GM19395 (cell line): Measurements from ENCODE around the gene VTI1A.

Experiments used
- ATAC-seq: cut with Tn5 transposase; IDR thresholded peaks from one replicate; pipeline ENCODE4 v1.9.1; 2021; ENCODE audit warnings: mild to moderate bottlenecking, moderate library complexity; ENCODE audit not compliant: unreplicated experiment

VTI1A gene

DNA sequence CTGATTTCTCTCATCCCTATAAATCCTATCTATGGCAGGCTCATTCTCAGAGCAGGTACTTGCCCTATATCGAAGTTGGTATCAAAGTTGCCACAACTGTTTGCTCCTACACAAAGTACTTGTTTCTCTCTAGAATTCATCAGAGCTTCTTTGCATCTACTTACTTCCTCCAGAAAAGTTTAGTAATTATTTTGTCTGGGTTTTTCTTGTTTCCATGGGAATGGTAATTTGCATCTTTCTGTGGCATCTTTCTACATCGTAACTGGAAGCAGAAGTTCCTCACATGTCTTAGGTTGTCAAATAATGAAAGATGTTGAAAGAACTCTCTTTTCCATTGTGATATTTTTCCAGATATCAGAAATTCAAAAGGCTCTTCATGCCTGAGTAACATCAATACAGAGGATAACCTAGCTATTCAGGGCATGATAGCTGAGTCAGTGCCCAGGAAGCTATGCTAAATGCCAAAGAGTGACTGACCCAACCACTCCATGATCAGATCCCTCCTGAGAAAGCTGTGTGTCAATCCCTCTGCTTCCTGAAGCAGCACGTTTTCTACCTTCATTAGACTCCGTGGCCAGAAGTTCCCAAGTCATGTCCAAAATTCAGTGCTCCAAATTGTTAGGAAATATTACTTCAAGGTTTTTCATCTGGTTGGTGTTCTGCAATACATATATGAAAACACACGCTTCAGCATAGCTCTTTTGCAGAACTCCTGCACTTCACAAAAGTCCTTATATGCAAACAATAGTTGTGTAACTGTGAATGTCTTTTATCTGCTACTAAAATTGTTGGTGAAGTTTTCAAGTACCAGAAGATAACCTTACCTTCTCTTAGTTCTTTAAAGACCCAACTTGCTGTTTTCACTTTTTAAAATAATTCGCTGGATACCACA is 216.5 kb downstream of the VTI1A start:
- no peak for ATAC-seq

DNA sequence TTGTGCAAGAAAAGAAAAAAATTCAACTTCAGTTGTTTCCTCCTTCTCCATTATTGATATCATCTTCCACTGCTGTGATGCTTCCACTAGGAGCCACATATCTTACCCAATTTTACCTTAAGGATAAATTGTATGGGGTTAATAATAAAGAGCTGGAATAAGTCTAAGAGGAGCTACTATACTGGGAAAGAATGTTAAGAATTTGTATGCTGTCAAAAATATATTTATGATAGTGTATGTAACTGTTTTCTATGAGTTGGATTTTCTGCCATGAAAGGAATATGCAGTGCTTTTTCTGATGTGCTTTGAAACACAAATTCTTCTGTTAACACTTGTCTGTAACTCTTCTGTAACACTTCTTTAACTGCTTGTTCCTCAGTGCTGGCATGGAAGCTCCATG is 219.1 kb downstream of the VTI1A start:
- ATAC-seq = no peak

DNA sequence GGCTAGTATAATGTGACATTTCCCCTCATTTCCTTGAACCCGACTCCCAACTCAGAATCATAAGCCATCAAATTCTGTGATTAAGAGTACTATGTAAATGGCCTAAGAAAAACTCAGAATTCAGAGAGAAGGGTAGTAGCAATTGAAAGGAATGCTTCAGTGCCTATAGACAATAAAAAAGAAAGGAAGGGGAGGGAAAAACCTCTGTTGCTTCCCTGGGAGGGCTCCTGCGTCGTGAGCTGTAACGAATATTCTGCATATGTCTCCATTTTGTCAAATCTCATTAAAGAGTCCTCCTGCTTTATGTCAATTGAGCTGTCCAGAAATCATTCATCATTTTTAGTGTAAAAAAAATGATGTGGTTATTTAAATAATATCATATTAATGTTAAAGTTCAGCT is 223.0 kb downstream of the VTI1A start:
- no peak for ATAC-seq

DNA sequence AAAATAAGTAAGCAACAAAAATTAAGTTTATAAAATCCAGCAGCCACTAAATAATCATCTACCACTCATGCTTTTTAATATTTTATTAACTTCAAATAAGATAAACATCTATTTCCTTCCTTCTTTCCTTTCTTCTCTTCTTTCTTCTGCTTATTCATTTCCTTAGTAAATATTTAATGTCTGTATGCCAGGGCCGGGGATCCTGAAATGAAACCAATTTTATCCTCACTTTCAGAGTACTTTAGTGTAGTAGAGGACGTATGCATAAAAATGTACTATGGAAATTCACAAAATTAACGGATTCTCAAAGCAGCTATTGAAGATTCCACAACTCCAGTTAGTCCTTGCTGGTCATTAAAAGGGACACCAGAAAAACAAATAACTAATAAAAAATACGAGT is 224.7 kb downstream of the VTI1A start:
- no peak for ATAC-seq

DNA sequence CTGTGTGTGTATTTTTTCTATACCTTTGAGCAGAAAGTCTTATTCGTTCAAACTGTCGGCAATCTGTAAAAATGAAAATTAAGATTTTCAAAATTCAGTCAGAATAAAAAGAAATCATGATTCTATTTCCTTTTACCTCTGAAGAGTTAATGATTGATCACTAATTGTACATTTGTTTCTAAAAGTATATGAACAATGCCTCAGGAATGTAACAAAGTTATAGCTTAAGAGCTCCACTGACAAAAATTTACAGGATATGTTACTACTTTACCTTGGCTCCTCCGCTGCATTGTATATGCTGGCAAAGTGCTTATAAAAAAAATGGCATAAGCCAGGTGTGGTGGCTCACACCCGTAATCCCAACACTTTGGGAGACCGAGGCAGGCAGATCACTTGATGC is 225.7 kb downstream of the VTI1A start:
- no peak for ATAC-seq

DNA sequence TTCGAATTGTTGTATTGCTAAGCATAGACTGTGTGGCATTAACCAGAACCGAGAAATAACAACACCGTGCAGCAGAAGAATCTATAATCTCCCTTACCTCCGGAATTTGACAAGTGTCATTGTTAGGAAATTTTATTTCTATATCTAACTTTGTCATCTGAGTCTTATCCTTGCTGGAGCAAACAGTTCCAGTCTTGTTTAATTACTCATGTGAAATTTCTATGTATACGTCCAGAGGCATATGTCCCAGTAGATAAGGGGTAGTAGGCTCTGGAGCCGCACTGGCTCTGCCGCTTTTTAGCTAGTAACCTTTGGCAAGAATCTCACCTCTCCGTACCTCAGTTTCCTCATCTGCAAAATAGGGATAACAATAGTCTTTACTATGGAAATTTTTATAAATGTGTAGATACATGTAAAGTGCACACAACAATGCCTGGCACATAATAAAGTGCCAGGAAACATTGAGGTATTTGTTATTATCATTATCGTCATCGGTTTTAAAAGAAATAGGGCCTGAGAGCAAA is 228.6 kb downstream of the VTI1A start:
- no peak for ATAC-seq

DNA sequence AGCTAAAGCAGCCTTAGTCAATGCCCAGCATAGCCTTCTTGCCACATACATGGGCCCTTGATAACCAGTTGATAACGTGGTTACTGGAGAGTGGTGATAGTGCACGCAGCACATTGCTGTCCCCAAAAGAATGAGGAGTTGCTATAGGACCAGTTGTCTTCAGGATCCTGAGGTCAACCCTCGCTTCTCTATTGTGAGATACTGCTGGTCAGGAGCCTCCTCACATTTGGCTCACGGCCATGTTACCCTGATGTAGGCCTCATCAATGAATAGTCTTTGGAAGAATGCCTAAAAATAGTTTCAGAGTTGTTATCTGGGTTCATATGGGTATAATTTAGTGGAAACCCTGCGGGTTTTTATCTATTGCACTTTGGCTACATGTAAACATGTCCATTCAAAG is 230.7 kb downstream of the VTI1A start:
- no peak for ATAC-seq

DNA sequence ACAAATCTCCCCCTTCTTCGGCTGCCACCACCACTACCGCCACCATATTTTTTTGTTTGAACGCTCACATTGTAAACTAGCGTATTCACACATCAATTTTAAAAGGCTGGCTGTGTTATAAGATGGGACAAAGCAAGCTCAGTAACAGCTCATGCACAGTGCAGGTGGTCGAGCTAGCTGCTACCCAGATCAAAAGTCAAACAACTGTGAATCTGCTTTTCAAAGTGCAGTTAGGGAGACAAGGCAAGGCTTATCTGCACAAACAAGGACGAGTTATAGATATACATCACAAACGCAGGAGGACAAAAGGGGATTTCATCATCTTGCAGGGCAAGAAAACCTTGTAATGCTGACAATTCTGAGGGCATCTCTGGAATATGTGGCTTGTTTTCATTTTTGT is 231.6 kb downstream of the VTI1A start:
- ATAC-seq = no peak

DNA sequence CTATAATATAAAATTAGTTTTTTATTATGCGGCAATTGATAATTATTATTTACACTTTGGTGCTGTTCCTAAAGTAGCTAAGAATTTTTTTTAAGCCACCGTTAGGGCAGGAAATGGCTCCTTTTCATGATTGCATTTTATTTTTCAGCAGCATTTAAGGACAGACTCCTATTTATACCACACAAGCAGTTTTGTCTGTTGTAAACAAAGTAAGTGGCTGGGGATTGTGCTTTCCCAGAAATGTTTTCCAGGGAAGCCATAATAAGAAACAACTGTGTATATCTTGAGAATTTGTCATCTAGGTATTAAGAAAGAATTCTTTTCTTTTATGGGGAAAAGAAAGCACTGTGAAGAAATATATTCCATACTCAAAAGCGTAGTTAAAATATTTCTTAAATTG is 232.0 kb downstream of the VTI1A start:
- no peak for ATAC-seq

DNA sequence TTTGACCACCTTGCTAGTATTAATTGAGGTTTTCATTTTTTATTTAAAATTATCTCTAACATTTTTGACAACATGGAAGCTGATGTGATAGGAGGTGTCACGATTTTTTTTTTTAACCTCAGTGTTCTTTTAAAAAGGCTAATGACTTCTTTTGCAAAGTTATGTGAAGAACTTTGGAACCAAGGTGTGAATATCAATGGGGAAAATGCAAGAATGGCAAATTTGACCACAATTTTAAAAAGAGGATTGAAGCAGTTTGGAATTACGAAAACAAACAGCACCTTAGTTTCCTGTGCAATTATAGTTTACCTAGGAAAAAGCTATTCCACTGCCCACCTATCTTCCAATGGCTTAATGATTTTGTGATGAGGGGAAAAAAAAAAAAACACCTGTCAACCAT is 232.4 kb downstream of the VTI1A start:
- no peak for ATAC-seq

DNA sequence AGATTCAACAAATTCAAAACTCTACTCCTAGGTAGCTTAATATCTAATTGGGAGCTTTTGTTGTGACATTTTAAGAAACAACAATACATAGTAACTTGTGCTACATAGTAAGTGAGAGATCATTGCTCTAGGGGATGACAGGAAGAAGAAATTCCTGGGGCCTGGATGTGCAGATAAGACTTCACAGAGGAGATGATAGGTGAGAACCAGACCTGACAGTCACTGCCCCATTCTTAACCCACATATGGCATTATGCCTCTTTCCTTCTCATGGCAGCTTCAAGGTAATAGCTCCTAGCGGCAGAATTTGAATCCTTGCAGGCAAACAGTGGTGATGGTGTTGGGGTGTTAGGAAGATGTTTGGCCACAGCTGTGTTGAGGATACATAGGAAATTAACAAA is 233.6 kb downstream of the VTI1A start:
- no peak for ATAC-seq

DNA sequence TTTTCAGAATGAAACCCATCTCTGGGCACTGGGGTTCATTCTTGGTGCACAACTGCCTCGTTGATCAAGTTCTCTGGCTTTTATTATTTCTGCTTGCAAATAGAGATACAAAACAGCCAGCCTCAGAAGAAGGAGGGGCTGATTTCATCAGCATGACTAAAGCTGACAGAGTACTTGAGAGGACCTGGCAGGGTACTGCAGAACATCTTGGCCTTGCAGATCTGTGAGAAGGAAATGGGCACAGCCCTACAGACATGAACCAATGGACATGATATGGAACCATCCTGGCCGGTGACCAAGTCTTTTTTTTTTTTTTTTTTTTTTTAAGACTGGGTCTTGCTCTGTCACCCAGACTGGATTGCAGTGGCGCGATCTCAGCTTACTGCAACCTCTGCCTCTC is 240.6 kb downstream of the VTI1A start:
- ATAC-seq = no peak

DNA sequence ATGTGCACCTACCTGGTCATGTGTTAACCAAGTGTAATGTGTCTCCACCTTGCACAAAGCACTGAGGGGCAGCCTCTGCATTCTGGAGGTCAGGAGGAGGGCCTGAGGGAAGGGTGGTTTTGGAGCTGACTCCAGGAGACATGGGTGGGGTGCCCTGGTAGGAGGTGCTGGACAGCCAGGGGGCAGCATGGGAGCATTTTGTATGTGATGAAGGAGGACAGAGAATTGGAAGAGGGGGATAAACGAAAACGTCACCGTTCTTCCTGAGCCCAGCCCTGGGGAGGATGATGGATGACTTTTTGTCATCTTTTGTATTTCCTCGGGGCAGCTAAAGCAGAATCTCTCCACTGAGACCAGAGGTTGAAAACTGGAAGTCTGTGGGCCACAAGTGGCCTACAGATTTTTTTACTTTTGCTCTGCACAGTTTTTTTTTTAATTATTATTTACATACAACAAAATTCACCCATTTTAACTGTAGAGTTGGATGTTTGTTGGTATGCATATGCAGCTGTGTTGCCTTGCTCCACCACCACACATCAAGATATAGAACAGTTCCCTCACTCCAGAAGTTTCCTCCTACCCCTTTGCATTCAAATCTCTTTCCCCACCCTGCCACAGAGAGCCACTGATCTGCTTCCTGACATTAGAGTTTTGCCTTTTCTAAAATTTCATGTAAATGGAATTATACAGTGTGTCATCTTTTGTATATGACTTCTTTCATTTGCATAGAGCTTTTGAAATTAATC is 242.5 kb downstream of the VTI1A start:
- no peak for ATAC-seq

DNA sequence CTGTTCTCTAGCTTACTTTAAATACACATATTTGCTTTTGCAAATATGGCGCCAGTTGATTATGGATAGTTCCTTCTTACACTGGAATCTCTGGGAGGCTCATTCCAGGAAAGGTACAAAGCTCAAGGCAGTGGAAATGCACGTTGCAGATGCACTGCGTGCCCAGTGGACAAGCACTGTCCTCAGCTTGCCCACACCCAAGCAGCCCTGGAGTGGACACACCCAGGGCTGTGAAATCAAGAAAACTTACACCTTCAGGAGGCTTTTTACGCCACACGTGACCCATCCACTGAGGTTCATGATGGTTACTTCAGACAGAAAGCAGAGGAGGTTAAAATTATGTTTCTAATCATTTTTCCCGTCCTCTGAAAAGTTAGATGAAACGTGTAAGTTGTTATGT is 248.5 kb downstream of the VTI1A start:
- ATAC-seq = no peak

DNA sequence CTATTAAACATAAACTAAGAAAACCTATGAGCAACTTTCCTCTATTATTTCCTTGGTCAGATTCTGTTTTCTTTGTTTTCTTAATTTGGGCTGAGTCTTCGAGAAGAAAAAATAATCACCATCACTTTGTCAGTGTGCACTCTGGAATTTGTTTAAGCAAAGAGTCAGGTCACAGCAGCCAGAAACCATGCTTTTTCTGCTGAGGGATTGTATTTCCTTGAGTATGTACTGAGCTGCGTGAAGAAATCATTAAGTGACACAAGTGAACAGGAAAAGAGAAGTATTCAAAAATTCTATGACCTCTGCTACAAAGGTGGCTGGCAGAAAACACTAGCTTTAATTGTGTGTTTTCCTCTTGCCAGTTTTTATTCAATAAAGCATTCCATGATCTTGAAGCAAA is 249.6 kb downstream of the VTI1A start:
- no peak for ATAC-seq

DNA sequence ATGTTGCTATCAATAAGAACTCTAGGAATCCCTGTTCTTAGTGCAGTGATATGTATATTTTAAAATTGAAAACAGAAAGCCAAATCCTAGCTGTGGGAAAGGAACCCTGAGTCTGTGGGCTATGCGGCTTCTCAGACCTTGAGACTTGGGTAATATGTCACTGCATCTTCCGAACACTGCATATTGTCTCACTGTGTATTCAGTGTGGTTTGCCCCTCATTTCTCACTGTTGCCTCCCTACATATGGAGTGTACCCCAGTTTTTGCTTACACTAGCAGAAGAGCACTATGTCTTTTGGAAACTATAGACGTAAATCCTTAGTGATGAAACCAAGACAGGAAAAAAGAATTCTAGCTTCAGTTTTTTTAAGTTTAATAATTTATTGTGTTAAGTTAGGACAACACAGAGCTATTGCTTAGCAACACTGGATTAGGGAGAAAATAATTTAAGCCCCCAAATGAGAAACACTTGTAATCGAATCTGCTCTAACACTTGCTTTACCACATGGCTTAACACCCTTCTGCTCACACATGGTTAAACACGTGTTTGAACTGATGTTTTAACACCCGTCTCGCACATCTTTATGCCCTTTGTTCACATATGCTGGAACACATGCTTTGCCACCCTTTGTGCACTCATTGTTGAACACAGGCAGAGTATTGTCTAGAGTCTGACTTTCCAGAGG is 251.3 kb downstream of the VTI1A start:
- ATAC-seq = no peak

DNA sequence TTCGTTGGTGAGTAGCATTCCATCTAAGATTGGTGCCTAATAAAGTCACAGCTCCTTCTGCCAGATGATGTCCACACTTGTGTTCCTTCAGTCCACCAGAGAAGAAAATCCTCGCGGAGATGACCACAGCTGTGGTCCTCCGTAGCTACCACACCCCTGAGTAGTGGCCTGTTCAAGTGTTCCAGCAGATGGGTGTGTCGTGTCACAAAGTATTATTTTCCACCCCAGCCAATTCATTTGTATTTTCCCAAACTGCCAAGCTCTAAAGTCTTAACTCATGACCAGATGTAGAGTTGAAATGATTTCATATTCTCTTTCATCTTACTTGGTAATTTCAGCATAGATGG is 251.8 kb downstream of the VTI1A start:
- ATAC-seq = no peak

DNA sequence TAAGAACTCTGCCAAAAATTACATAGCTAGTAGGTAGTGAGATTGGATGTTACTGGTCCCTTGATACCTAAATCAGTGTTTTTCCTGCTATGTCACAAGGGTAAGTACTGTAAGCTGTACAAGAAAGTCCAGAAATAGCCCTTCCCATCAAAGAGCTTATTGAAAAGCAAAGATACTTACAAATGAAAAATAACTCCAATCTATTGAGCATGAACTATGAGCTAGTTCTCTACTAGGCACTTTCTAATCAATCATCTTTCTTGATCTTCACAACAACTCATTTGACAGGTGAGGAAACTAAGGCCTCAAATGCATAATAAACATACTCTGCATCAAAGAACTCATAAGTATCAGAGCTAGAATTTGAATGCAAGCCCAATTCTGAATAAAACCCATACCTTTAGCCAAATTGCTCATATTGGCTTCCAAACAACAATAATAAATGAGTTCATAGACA is 253.2 kb downstream of the VTI1A start:
- ATAC-seq = no peak

DNA sequence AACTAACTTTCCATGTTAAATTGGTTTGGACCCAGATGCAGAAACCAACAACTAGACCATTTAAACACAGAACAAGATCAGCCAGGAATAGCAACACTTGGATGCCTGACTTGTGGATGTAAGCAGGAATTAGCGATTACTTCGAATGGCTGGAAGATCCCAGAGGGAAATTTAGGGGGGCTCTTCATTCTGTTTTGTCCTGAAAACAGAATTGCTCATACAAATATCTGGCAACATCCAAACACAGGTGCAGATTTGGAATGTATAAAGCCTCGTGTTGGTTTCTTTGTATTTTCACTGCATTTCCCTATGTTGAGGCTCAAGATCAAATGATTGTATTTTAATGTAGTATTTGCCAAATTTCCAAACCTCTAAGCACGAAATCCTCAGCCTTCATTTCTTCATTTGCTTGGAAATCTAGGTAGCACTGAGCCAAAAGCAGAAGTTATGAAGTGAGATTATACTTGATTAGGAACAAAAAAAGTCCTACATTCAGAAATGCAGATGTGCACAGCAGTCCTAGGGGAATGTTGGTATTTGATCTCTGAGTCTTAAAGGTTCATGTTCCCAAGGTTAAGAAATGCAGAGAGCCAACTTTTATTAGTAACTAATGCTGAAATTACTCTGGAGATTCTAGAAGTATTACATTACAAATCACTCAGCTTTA is 254.3 kb downstream of the VTI1A start:
- no peak for ATAC-seq

DNA sequence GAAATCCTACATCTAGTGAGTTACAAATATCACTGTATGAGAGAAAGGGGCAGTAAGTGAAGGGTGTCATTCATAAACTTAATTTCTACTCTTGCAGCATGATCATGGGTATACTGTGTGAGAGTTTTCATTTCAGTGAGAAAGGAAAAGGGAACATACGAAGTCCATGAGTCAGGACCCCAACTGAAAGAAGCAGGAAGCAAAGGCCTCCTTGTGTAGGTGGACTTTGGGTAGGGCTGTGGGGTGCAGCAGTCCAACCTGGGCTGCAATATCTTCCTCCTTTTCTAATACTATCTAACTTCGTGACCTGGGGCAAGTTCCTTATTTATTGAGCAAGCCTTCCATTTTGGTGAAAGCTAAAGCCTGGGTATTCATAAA is 254.9 kb downstream of the VTI1A start:
- ATAC-seq = no peak

DNA sequence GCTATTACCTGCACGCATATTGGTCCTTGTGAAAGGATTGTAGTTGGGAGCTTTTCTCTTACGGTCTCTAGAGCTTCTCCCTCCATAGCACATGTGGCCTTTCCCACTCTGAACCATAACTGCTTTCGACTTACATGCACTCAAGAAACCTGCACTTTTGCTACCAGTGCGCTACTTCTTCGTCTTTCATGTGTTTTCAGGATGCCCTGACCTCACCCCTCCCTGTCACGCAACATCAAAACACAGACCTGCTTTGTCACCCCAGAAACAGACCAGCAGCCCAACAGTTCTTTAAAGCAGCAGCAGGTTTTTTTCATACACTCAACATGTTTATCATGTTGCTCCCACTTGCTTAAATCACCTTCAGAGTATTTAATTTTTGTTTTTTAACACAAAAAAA is 259.6 kb downstream of the VTI1A start:
- ATAC-seq = no peak
